ENCODE results near the gene MPZL3.

MPZL3 gene

DNA sequence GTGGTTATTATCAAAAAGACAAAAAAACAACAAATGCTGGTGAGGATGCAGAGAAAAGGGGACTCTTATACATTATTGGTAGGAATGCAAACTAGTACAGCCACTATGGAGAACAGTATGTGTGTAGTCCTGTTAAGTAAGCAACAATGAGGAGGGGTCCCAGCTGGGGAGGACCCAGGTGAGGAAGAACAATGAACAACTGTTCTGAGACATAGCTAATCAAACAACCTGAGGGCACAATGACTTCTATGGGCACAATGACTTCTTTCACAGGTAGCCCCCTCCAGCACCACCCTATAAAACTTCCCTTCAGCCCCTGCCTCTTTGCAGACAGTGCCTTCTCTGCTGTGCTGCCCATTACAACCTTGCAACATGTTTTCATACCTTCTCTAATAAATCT, 32.9 kb downstream of the MPZL3 start:
- no peak for DNase-seq (ENCODE audit: insufficient read length, low spot score)
- TF ChIP-seq, protein P1, sequence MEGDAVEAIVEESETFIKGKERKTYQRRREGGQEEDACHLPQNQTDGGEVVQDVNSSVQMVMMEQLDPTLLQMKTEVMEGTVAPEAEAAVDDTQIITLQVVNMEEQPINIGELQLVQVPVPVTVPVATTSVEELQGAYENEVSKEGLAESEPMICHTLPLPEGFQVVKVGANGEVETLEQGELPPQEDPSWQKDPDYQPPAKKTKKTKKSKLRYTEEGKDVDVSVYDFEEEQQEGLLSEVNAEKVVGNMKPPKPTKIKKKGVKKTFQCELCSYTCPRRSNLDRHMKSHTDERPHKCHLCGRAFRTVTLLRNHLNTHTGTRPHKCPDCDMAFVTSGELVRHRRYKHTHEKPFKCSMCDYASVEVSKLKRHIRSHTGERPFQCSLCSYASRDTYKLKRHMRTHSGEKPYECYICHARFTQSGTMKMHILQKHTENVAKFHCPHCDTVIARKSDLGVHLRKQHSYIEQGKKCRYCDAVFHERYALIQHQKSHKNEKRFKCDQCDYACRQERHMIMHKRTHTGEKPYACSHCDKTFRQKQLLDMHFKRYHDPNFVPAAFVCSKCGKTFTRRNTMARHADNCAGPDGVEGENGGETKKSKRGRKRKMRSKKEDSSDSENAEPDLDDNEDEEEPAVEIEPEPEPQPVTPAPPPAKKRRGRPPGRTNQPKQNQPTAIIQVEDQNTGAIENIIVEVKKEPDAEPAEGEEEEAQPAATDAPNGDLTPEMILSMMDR (IDR thresholded peaks at IDR 0.05; ENCODE audit: insufficient read depth, missing control alignments), result no peak
- no peak for FAIRE-seq

DNA sequence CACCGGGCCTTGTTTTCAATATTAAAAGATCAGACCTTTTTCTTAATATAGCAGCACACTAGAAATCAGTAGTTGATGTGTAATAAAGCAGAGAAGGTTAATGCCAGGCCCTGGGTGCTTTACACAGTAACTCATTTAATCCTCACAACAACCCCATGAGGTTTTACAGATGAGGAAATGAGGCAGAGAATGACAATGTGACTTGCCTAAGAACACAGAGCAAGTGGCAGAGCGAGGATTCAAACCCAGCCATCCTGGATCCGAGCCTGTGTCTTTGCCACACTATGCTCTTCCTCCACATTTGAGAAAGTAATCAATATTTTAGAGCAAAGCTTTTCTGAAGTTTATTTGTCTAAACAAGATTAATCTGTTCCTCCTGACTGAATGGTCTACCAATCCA, 34.6 kb downstream of the MPZL3 start:
- TF ChIP-seq, protein P1 (IDR thresholded peaks at IDR 0.05; ENCODE audit: insufficient read depth, missing control alignments), result no peak
- no peak for DNase-seq (ENCODE audit: insufficient read length, low spot score)
- FAIRE-seq, result no peak

DNA sequence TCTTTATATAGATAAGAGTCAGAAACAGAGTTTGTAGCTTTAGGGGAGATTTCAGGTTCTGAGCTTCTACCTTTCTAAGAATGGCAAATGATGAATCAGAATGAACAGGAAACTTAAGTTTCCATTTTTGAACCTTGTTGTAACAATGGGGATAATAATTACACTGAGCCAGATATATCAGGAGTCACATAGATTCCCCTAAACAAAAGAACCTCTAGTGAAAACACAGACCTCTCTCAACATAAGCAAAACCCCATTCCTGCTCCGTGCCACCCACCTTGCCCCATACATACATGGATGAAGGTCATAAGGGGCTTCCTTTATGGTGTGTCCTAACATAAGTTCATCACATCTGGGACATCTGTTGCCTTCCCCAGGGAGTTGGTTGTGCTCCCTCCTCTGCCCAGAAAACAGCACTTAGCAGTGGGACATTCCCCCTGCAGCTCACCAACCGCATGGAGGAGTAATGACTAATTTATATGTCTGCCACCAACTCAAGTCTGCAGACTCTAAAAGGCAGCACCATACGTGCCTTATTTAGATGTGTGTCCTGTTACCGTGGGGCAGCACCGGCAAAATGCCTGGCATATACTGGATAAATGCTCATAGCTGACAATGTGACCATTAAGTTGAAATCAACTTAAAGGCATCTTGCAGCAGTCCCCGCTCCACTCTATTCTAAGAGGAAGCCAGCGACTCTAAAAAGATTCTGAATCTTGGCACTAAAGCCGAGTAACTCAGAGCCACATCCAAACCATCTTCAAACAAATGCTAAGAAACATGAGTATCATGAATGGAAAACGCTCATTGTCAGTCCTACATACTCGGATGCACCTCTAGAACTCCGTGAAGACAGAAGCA, 35.3 kb downstream of the MPZL3 start:
- FAIRE-seq, result no peak
- DNase-seq (ENCODE audit: insufficient read length, low spot score), result no peak
- TF ChIP-seq, protein P1 (IDR thresholded peaks at IDR 0.05; ENCODE audit: insufficient read depth, missing control alignments), result no peak

DNA sequence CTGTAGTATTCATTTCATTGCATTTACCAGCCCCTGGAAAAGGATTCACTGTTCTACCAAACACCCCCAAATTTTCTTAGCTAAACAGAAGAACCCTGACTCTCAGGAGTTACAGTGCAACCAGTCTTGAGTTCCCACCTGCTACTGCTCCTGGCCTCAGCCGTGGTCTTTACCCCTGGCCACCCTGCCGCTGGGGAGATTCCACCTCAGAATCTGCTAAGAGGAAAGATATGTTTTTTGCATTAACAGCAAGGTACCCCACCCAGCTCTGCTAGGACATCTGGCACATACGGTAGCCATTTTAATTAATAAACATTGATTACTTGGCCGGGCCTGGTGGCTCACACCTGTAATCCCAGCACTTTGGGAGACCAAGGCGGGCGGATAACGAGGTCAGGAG, 36.4 kb downstream of the MPZL3 start:
- DNase-seq (ENCODE audit: insufficient read length, low spot score) (no peak), FAIRE-seq (no peak)
- TF ChIP-seq, protein P1 (IDR thresholded peaks at IDR 0.05; ENCODE audit: insufficient read depth, missing control alignments), result no peak

DNA sequence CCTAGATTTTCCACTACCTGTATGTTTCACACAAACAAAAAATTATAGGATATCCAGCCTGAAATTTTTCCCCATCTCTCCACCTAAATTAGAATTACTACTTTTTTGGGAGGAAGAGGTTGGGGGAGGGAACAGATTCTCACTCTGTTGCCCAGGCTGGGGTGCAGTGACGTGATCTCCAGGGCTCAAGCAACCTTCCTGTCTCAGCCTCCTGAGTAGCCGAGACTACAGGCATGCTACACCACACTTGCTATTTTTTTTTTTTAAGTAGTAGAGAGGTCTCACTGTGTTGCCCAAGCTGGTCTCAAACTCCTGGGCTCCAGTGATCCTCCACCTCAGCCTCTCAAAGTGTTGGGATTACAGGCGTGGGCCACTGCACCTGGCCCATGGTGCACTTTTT, 36.9 kb downstream of the MPZL3 start:
- TF ChIP-seq, protein P1 (IDR thresholded peaks at IDR 0.05; ENCODE audit: insufficient read depth, missing control alignments), result no peak
- FAIRE-seq, result no peak
- DNase-seq (ENCODE audit: insufficient read length, low spot score), result no peak

DNA sequence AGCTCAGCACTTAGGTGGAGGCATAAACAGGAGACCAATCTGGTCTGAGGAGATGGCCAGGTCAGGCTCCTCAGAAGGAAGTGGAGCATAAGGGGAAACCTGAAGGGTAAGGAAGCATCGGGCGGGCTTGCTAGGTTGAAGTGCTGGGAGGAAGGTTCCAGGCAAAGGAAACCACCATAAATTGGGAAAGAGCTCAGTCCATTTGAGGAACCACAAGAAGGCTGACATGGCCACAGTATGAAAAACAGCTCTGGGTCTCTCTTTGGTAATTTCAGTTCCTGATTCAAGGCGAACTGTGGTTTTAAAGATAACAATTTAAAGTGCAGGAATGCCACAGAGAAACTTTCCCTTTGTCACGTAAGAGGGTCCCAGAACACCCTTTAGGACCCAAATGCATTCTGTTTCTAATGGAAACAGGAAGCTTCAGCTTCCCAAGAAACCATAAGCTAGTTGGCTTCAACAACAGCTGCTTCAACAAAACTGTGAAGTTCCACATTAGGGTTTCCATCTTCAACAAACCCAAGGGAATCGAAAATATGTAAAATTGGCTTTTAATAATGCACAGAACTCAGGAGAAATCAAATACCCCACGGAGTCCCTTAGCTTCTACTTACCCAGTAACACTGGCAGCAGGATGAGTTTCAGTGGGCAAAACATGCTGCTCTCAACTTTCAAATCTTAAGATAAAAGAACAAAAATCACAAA, 37.8 kb downstream of the MPZL3 start:
- TF ChIP-seq, protein P1 (IDR thresholded peaks at IDR 0.05; ENCODE audit: insufficient read depth, missing control alignments), result no peak
- no peak for FAIRE-seq

DNA sequence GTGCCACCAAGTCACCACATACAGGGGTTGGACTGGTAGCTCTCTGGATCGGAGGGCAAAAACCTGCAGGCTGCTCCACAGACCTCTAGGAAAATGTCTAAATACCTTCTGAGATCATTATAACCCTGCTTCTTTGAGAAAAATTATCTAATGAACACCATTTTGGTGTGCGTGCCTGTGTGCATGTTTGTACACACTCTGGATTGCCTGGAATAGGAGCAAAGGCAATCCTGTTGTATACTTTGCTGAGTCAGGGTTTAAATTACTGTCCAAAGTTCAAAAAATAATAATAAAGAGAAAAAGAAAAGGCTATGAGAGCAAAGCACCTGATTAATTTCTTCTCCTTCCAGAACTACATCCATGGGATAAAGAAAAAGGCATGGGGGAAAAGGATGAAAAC, 38.4 kb downstream of the MPZL3 start:
- FAIRE-seq (no peak), DNase-seq (ENCODE audit: insufficient read length, low spot score) (no peak)
- TF ChIP-seq, protein P1 (IDR thresholded peaks at IDR 0.05; ENCODE audit: insufficient read depth, missing control alignments), result no peak

More for the DNA sequence above, 37.8 kb downstream of the MPZL3 start:
- DNase-seq (ENCODE audit: insufficient read length, low spot score), result no peak

Measured in D721Med (cell line).